K562 (cell line): ENCODE measurements around the gene FCHSD1. TPM values are rescaled to one million over a fixed set of nuclear protein-coding genes. Genes with fewer than 3 reads are reported as not detected.

Source experiments
- ARID3B ChIP-seq: fragments of 250-450 bp; sonication (Bioruptor Pico); IDR thresholded peaks from 2 replicates; pipeline ENCODE4 v1.4.0; 2020; ENCODE audit warnings: borderline replicate concordance
- CBX1 ChIP-seq: sonication (generic); IDR thresholded peaks from 2 replicates; pipeline ENCODE4 v1.6.1; 2016; ENCODE audit warnings: antibody characterized with exemption, low read depth, mild to moderate bottlenecking
- CREB3L1 ChIP-seq: fragments of 450-650 bp; IDR thresholded peaks from 2 replicates; pipeline ENCODE4 v1.6.1; 2014; ENCODE audit warnings: low read depth, mild to moderate bottlenecking, moderate library complexity, borderline replicate concordance
- DNMT1 ChIP-seq: fragments of 450-650 bp; IDR thresholded peaks from 2 replicates; pipeline ENCODE4 v1.6.1; 2016; ENCODE audit warnings: antibody characterized with exemption, mild to moderate bottlenecking
- E2F8 ChIP-seq: fragments of 450-650 bp; IDR thresholded peaks from 2 replicates; pipeline ENCODE4 v1.7.1; 2018; ENCODE audit warnings: mild to moderate bottlenecking, low read depth; ENCODE audit not compliant: partially characterized antibody
- HDAC1 ChIP-seq, 2 experiments: fragments of 450-650 bp; IDR thresholded peaks; 2 replicates each; pipeline ENCODE4 v1.6.1; 2016 to 2017; ENCODE audit warnings: inconsistent platforms in 1 of 2, mild to moderate bottlenecking in 1 of 2, moderate library complexity in 1 of 2
- HNRNPK ChIP-seq: fragments of 200-400 bp; formaldehyde crosslinking; IDR thresholded peaks from one replicate; pipeline ENCODE4 v1.6.1; 2018; ENCODE audit warnings: mild to moderate bottlenecking, low read depth, low read length; ENCODE audit not compliant: poor library complexity, severe bottlenecking
- MCM5 ChIP-seq: fragments of 450-650 bp; IDR thresholded peaks from 2 replicates; pipeline ENCODE4 v1.6.1; 2016; ENCODE audit warnings: low read depth
- NR0B1 ChIP-seq: fragments of 450-650 bp; IDR thresholded peaks from one replicate; pipeline ENCODE4 v1.6.1; 2018; ENCODE audit warnings: mild to moderate bottlenecking, moderate library complexity; ENCODE audit not compliant: partially characterized antibody
- NR2F6 ChIP-seq: fragments of 450-650 bp; formaldehyde crosslinking; IDR thresholded peaks from 2 replicates; pipeline ENCODE4 v1.4.0; 2020; ENCODE audit warnings: mild to moderate bottlenecking
- PRDM10 ChIP-seq: fragments of 450-650 bp; IDR thresholded peaks from 2 replicates; pipeline ENCODE4 v1.6.1; 2018; ENCODE audit not compliant: partially characterized antibody
- RAD51 ChIP-seq: fragments of 450-650 bp; IDR thresholded peaks from 2 replicates; pipeline ENCODE4 v1.7.1; 2016; ENCODE audit warnings: low read depth, mild to moderate bottlenecking, borderline replicate concordance
- RFX1 ChIP-seq: fragments of 450-650 bp; IDR thresholded peaks from 2 replicates; pipeline ENCODE4 v1.6.1; 2016; ENCODE audit warnings: mild to moderate bottlenecking, moderate library complexity
- THRAP3 ChIP-seq: fragments of 450-650 bp; IDR thresholded peaks from 2 replicates; pipeline ENCODE4 v1.6.1; 2016; ENCODE audit warnings: mild to moderate bottlenecking, inconsistent platforms, borderline replicate concordance
- U2AF2 ChIP-seq: fragments of 200-400 bp; formaldehyde crosslinking; optimal IDR thresholded peaks from 2 replicates; pipeline ENCODE3; 2017; ENCODE audit warnings: low read depth, mild to moderate bottlenecking, low read length
- polyA plus RNA-seq, 8 experiments: library from polyadenylated mRNA; depleted of rRNA in 4 of 8; stranded (reverse) in 5 of 8; unstranded in 3 of 8; fragments of >200 nt; fragmentation: Nextera tagmentation in 2 of 8; fragmentation: Illumina TruSeq in 1 of 8; extraction: Ambion mirVana in 2 of 8; extraction: Trizol in 1 of 8; gene quantifications; 2 replicates each; pipeline versions ENCODE4 v1.2.1 to v1.2.3, GENCODE V29; 2011 to 2014; ENCODE audit warnings: inconsistent platforms in 1 of 8, missing spikeins in 1 of 8
- total RNA-seq, 7 experiments: library from RNA; depleted of rRNA in 6 of 7; stranded (reverse); fragments of >200 nt in 6 of 7; fragmentation: Illumina TruSeq in 2 of 7; extraction: Trizol in 2 of 7; gene quantifications; 2 replicates each; pipeline versions ENCODE4 v1.2.1 to v1.2.3, GENCODE V29; 2011 to 2021; ENCODE audit warnings: low replicate concordance in 1 of 7

Gene FCHSD1
- total and polyA plus RNA-seq, 9 of the 15 experiments (the other 6 are each of a cell fraction or from before 2014, with no cell fraction given), result 0.35 to 37.5 (median 13.6) TPM

- TF ChIP-seq ARID3B (no peak; the same call in 1 of the 2 replicates), RAD51 (no peak), HNRNPK (no peak), CREB3L1 (no peak), MCM5 (no peak), RFX1 (no peak), THRAP3 (no peak), HDAC1 (IDR thresholded peaks at IDR 0.05) (no peak), E2F8 (no peak), CBX1 (peak; percentile 42; the same call in 1 of the 2 replicates), NR0B1 (no peak), NR2F6 (CRISPR knock-in tag) (no peak), DNMT1 (no peak), PRDM10 (no peak), U2AF2 (no peak)
Measured at GRCh38 chr5:141681695-141682641, 30.8 kb upstream of the FCHSD1 start, which contains the start of gene ARAP3 (continued).
